HepG2 (cell line): Measurements from ENCODE around the gene GPR137. TPM values are rescaled to one million over a fixed set of nuclear protein-coding genes. Genes with fewer than 3 reads are reported as not detected.

Source experiments
- CEBPZ ChIP-seq: IDR thresholded peaks from 2 replicates; pipeline ENCODE4 v1.6.1; 2012; ENCODE audit warnings: low read length, improper control_type of control experiment
- MIER3 ChIP-seq: IDR thresholded peaks from 2 replicates; pipeline ENCODE4 v1.6.1; 2016; ENCODE audit warnings: missing compliant biosample characterization, borderline replicate concordance
- STAT6 ChIP-seq: sonication (generic); formaldehyde crosslinking; IDR thresholded peaks from 2 replicates; pipeline ENCODE4 v1.4.0; 2020; ENCODE audit warnings: missing genetic modification reagents, mild to moderate bottlenecking, borderline replicate concordance
- YEATS2 ChIP-seq: sonication (generic); formaldehyde crosslinking; IDR thresholded peaks from 2 replicates; pipeline ENCODE4 v1.4.0; 2020; ENCODE audit warnings: missing genetic modification reagents, borderline replicate concordance
- ZBTB10 ChIP-seq: sonication (generic); formaldehyde crosslinking; IDR thresholded peaks from 2 replicates; pipeline ENCODE4 v1.4.0; 2020; ENCODE audit warnings: missing genetic modification reagents, borderline replicate concordance
- ZNF354B ChIP-seq: sonication (generic); formaldehyde crosslinking; IDR thresholded peaks from 2 replicates; pipeline ENCODE4 v1.8.0; 2022; ENCODE audit warnings: mild to moderate bottlenecking, missing genetic modification reagents
- polyA plus RNA-seq, 8 experiments: library from polyadenylated mRNA; depleted of rRNA in 3 of 8; stranded (reverse) in 7 of 8; unstranded in 1 of 8; fragments of >200 nt; fragmentation: Illumina TruSeq in 4 of 8; extraction: Trizol in 4 of 8; gene quantifications; 2 replicates each; pipeline versions ENCODE4 v1.2.1 to v1.2.3, GENCODE V29; 2011 to 2016; ENCODE audit warnings: low read depth in 4 of 8, missing spikeins in 1 of 8, mixed read lengths in 1 of 8; ENCODE audit not compliant: insufficient read depth in 1 of 8
- total RNA-seq, 5 experiments: library from RNA; depleted of rRNA; stranded (reverse); fragments of >200 nt; fragmentation: Illumina TruSeq; extraction: Trizol; gene quantifications; 2 replicates each; pipeline ENCODE4 v1.2.3, GENCODE V29; 2016; ENCODE audit warnings: low read depth in 1 of 5
- TF ChIP-seq, protein P1 (sequence below): IDR thresholded peaks from 2 replicates; pipeline ENCODE4 v1.6.1; 2016; ENCODE audit warnings: low read depth, missing genetic modification reagents, missing compliant biosample characterization
- TF ChIP-seq, protein P2 (sequence below): sonication (generic); formaldehyde crosslinking; IDR thresholded peaks from 2 replicates; pipeline ENCODE4 v1.5.1; 2020; ENCODE audit warnings: mild to moderate bottlenecking, missing genetic modification reagents

GPR137 gene
- total and polyA plus RNA-seq, 2 of the 13 experiments (the other 11 are each of a cell fraction or from before 2014, with no cell fraction given): 8.5 to 13.2 TPM

GRCh38 chr11:64246871-64247728 is 38.5 kb upstream of the GPR137 start, which contains the start of gene PPP1R14B (continued):
- TF ChIP-seq, protein P1, sequence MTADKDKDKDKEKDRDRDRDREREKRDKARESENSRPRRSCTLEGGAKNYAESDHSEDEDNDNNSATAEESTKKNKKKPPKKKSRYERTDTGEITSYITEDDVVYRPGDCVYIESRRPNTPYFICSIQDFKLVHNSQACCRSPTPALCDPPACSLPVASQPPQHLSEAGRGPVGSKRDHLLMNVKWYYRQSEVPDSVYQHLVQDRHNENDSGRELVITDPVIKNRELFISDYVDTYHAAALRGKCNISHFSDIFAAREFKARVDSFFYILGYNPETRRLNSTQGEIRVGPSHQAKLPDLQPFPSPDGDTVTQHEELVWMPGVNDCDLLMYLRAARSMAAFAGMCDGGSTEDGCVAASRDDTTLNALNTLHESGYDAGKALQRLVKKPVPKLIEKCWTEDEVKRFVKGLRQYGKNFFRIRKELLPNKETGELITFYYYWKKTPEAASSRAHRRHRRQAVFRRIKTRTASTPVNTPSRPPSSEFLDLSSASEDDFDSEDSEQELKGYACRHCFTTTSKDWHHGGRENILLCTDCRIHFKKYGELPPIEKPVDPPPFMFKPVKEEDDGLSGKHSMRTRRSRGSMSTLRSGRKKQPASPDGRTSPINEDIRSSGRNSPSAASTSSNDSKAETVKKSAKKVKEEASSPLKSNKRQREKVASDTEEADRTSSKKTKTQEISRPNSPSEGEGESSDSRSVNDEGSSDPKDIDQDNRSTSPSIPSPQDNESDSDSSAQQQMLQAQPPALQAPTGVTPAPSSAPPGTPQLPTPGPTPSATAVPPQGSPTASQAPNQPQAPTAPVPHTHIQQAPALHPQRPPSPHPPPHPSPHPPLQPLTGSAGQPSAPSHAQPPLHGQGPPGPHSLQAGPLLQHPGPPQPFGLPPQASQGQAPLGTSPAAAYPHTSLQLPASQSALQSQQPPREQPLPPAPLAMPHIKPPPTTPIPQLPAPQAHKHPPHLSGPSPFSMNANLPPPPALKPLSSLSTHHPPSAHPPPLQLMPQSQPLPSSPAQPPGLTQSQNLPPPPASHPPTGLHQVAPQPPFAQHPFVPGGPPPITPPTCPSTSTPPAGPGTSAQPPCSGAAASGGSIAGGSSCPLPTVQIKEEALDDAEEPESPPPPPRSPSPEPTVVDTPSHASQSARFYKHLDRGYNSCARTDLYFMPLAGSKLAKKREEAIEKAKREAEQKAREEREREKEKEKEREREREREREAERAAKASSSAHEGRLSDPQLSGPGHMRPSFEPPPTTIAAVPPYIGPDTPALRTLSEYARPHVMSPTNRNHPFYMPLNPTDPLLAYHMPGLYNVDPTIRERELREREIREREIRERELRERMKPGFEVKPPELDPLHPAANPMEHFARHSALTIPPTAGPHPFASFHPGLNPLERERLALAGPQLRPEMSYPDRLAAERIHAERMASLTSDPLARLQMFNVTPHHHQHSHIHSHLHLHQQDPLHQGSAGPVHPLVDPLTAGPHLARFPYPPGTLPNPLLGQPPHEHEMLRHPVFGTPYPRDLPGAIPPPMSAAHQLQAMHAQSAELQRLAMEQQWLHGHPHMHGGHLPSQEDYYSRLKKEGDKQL (CRISPR knock-in tag): no peak
- TF ChIP-seq CEBPZ (no peak), ZNF354B (CRISPR knock-in tag) (no peak), STAT6 (no peak), YEATS2 (CRISPR knock-in tag) (no peak; the same call in 1 of the 2 replicates), MIER3 (CRISPR knock-in tag) (no peak; the same call in 1 of the 2 replicates), ZBTB10 (no peak)
- TF ChIP-seq, protein P2, sequence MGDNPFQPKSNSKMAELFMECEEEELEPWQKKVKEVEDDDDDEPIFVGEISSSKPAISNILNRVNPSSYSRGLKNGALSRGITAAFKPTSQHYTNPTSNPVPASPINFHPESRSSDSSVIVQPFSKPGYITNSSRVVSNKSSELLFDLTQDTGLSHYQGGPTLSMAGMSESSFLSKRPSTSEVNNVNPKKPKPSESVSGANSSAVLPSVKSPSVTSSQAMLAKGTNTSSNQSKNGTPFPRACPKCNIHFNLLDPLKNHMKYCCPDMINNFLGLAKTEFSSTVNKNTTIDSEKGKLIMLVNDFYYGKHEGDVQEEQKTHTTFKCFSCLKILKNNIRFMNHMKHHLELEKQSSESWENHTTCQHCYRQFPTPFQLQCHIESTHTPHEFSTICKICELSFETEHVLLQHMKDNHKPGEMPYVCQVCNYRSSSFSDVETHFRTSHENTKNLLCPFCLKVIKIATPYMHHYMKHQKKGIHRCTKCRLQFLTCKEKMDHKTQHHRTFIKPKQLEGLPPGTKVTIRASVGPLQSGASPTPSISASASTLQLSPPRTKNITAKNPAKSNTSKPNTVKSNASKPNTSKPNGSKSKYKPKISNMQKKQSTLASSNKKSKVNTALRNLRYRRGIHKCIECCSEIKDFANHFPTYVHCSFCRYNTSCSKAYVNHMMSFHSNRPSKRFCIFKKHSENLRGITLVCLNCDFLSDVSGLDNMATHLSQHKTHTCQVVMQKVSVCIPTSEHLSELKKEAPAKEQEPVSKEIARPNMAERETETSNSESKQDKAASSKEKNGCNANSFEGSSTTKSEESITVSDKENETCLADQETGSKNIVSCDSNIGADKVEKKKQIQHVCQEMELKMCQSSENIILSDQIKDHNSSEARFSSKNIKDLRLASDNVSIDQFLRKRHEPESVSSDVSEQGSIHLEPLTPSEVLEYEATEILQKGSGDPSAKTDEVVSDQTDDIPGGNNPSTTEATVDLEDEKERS (CRISPR knock-in tag): peak; percentile 43
